Measurements from ENCODE around the gene PRKCA.

The PRKCA gene

GRCh38 chr17:66675273-66675990 is 373.0 kb downstream of the PRKCA start:
- DNase-seq: no peak

- no peak for DNase-seq
These were observed 373.6 kb downstream of the PRKCA start for GRCh38 chr17:66675991-66676371.

GRCh38 chr17:66676421-66676820 is 374.0 kb downstream of the PRKCA start:
- DNase-seq: no peak

- DNase-seq: no peak
These were observed 375.0 kb downstream of the PRKCA start for GRCh38 chr17:66677201-66677981.

GRCh38 chr17:66678061-66678460 is 375.6 kb downstream of the PRKCA start:
- no peak for DNase-seq

- DNase-seq: no peak
These were observed 376.4 kb downstream of the PRKCA start for GRCh38 chr17:66678827-66679226.

GRCh38 chr17:66679631-66680517 is 377.5 kb downstream of the PRKCA start:
- DNase-seq: no peak

GRCh38 chr17:66682283-66682682 is 379.9 kb downstream of the PRKCA start:
- DNase-seq: no peak

GRCh38 chr17:66684261-66684660 is 381.8 kb downstream of the PRKCA start:
- no peak for DNase-seq

GRCh38 chr17:66684731-66685130 is 382.3 kb downstream of the PRKCA start:
- DNase-seq: no peak

- DNase-seq: no peak
These were observed 384.2 kb downstream of the PRKCA start for GRCh38 chr17:66686601-66687000.

GRCh38 chr17:66687570-66688284 is 385.3 kb downstream of the PRKCA start:
- no peak for DNase-seq

- DNase-seq: no peak
These were observed 386.8 kb downstream of the PRKCA start for GRCh38 chr17:66689221-66689620.

- no peak for DNase-seq
These were observed 387.8 kb downstream of the PRKCA start for GRCh38 chr17:66690166-66690565.

- DNase-seq: no peak
These were observed 389.4 kb downstream of the PRKCA start for GRCh38 chr17:66691644-66692420.

- DNase-seq: no peak
These were observed 389.9 kb downstream of the PRKCA start for GRCh38 chr17:66692421-66692690.

- DNase-seq: no peak
These were observed 392.7 kb downstream of the PRKCA start for GRCh38 chr17:66695098-66695497.

- no peak for DNase-seq
These were observed 395.9 kb downstream of the PRKCA start for GRCh38 chr17:66698270-66698669.

- DNase-seq: no peak
These were observed 399.0 kb downstream of the PRKCA start for GRCh38 chr17:66701462-66701861.

GRCh38 chr17:66702106-66702936 is 399.9 kb downstream of the PRKCA start:
- no peak for DNase-seq

GRCh38 chr17:66704858-66705520 is 402.6 kb downstream of the PRKCA start:
- DNase-seq: no peak
